ENCODE data around the gene ST6GAL1.
"Not testable (repeated sequence)": the region's sequence is repeated elsewhere in the genome, so short reads cannot be mapped to it uniquely, and the experiment has no call there.

GRCh38 chr3:186893071-186893470, 37.3 kb upstream of the ST6GAL1 start:
- TF ChIP-seq EZH2 (IDR thresholded peaks at IDR 0.05; ENCODE audit: low read depth); CTCF (conservative IDR thresholded peaks at IDR 0.05): not testable (repeated sequence)

Data from PC-9 (cell line).